GM19023 (cell line): Measurements from ENCODE around the gene GPR107.

Experiments
- ATAC-seq: cut with Tn5 transposase; IDR thresholded peaks from one replicate; pipeline ENCODE4 v1.9.1; 2021; ENCODE audit warnings: mild to moderate bottlenecking, moderate library complexity; ENCODE audit not compliant: unreplicated experiment

Gene GPR107

GRCh38 chr9:130155647-130156046 lies 101.9 kb downstream of the GPR107 start:
- ATAC-seq: no peak

GRCh38 chr9:130156672-130157071 lies 103.0 kb downstream of the GPR107 start:
- ATAC-seq: no peak

- no peak for ATAC-seq
Observed at GRCh38 chr9:130157079-130157478, 103.4 kb downstream of the GPR107 start.

GRCh38 chr9:130158001-130158400 lies 104.3 kb downstream of the GPR107 start:
- ATAC-seq: no peak

- ATAC-seq: no peak
Observed at GRCh38 chr9:130159057-130159456, 105.4 kb downstream of the GPR107 start.

- ATAC-seq: no peak
Observed at GRCh38 chr9:130159915-130160670, 106.4 kb downstream of the GPR107 start.

GRCh38 chr9:130160862-130161470 lies 107.3 kb downstream of the GPR107 start:
- ATAC-seq: no peak

GRCh38 chr9:130165579-130165978 lies 111.9 kb downstream of the GPR107 start:
- ATAC-seq: no peak

GRCh38 chr9:130166399-130166798 lies 112.7 kb downstream of the GPR107 start:
- no peak for ATAC-seq

- ATAC-seq: no peak
Observed at GRCh38 chr9:130167927-130168326, 114.2 kb downstream of the GPR107 start.

- ATAC-seq: no peak
Observed at GRCh38 chr9:130171226-130172148, 117.8 kb downstream of the GPR107 start.

- no peak for ATAC-seq
Observed at GRCh38 chr9:130172161-130172857, 118.6 kb downstream of the GPR107 start, which contains the start of gene NCS1. TSS of gene NCS1 (plus strand) at chr9:130172404. CDS start at chr9:130172664, 260 bp downstream.

- ATAC-seq: no peak
Observed at GRCh38 chr9:130172858-130173665, 119.4 kb downstream of the GPR107 start.

GRCh38 chr9:130173666-130173983 lies 119.9 kb downstream of the GPR107 start:
- no peak for ATAC-seq

- ATAC-seq: no peak
Observed at GRCh38 chr9:130174025-130174424, 120.3 kb downstream of the GPR107 start.

- no peak for ATAC-seq
Observed at GRCh38 chr9:130174920-130175321, 121.2 kb downstream of the GPR107 start.

- ATAC-seq: no peak
Observed at GRCh38 chr9:130175355-130175754, 121.6 kb downstream of the GPR107 start.

- ATAC-seq: no peak
Observed at GRCh38 chr9:130176760-130177159, 123.1 kb downstream of the GPR107 start.

GRCh38 chr9:130177898-130178805 lies 124.4 kb downstream of the GPR107 start:
- ATAC-seq: no peak
